Measurements from ENCODE around the gene PPIL1. TPM values are rescaled to one million over a fixed set of nuclear protein-coding genes. Genes with fewer than 3 reads are reported as not detected.

PPIL1 gene
- total and polyA plus RNA-seq, 2 of the 13 experiments (the other 11 are each of a cell fraction or from before 2014, with no cell fraction given), result 74.2 to 144 TPM

GRCh38 chr6:36809941-36810803 is 64.4 kb downstream of the PPIL1 start (continued):
- no peak for TF ChIP-seq YEATS4 (CRISPR knock-in tag; IDR thresholded peaks at IDR 0.05; ENCODE audit: borderline replicate concordance)
- peak; percentile 56; the same call in 1 of the 2 replicates for TF ChIP-seq IKZF5 (CRISPR knock-in tag; IDR thresholded peaks at IDR 0.05)
- peak; percentile 65; the same call in 1 of the 2 replicates for TF ChIP-seq ERF (CRISPR knock-in tag; IDR thresholded peaks at IDR 0.05)
- TF ChIP-seq MAZ (IDR thresholded peaks at IDR 0.05; ENCODE audit: borderline replicate concordance, low read depth, low read length), result no peak
- TF ChIP-seq MAZ (CRISPR knock-in tag; IDR thresholded peaks at IDR 0.05; ENCODE audit: low read depth), result no peak; the same call in 1 of the 2 replicates
- 0 out of 2 replicates have a peak, but pooled peaks have one; percentile 28 for TF ChIP-seq ZKSCAN8 (CRISPR knock-in tag; IDR thresholded peaks at IDR 0.05; ENCODE audit: borderline replicate concordance)
- TF ChIP-seq RORA (CRISPR knock-in tag; IDR thresholded peaks at IDR 0.05), result no peak
- peak; percentile 67; the same call in 1 of the 2 replicates for TF ChIP-seq ZNF556 (CRISPR knock-in tag; IDR thresholded peaks at IDR 0.05; ENCODE audit: borderline replicate concordance)
- TF ChIP-seq CCDC6 (CRISPR knock-in tag; IDR thresholded peaks at IDR 0.05), result no peak
- TF ChIP-seq ZNF770 (CRISPR knock-in tag; IDR thresholded peaks at IDR 0.05), result peak; percentile 51; the same call in 1 of the 2 replicates
- TF ChIP-seq HMG20B (CRISPR knock-in tag; conservative IDR thresholded peaks at IDR 0.05), result no peak
- TF ChIP-seq ZNF766 (CRISPR knock-in tag; IDR thresholded peaks at IDR 0.05; ENCODE audit: borderline replicate concordance), result no peak
- peak; percentile 45; the same call in 1 of the 2 replicates for TF ChIP-seq ZNF331 (CRISPR knock-in tag; IDR thresholded peaks at IDR 0.05)
- peak; percentile 53; the same call in 1 of the 2 replicates for TF ChIP-seq ZNF710 (CRISPR knock-in tag; IDR thresholded peaks at IDR 0.05; ENCODE audit: borderline replicate concordance)
- peak; percentile 63; the same call in 1 of the 2 replicates for TF ChIP-seq ZNF205 (CRISPR knock-in tag; IDR thresholded peaks at IDR 0.05)
- TF ChIP-seq ZZZ3 (CRISPR knock-in tag; IDR thresholded peaks at IDR 0.05; ENCODE audit: borderline replicate concordance), result 0 out of 2 replicates have a peak, but pooled peaks have one; percentile 33
- TF ChIP-seq ZNF263 (CRISPR knock-in tag; IDR thresholded peaks at IDR 0.05), result peak; percentile 95
- peak; percentile 69 for TF ChIP-seq SPEN (CRISPR knock-in tag; IDR thresholded peaks at IDR 0.05; ENCODE audit: low read depth)
- no peak for TF ChIP-seq ZBTB1 (CRISPR knock-in tag; IDR thresholded peaks at IDR 0.05; ENCODE audit: borderline replicate concordance)
- TF ChIP-seq GABPB1 (CRISPR knock-in tag; IDR thresholded peaks at IDR 0.05), result 0 out of 2 replicates have a peak, but pooled peaks have one; percentile 24
- TF ChIP-seq THRA (CRISPR knock-in tag; IDR thresholded peaks at IDR 0.05; ENCODE audit: borderline replicate concordance), result 0 out of 2 replicates have a peak, but pooled peaks have one; percentile 45

All from HepG2 (cell line).